HTR-8/SVneo (cell line): ENCODE results near the gene PGM5.

Experiments
- DNase-seq: peaks from one replicate; pipeline ENCODE4 v3.0.0; 2011; ENCODE audit warnings: low spot score, mixed read lengths; ENCODE audit not compliant: insufficient read length
- FAIRE-seq: peaks from 2 replicates; lab custom pipeline; 2011; peaks lifted over from hg19 to GRCh38; lab: Jason Lieb, UNC

The PGM5 gene

GRCh38 chr9:68482548-68482947, 126.1 kb downstream of the PGM5 start:
- FAIRE-seq (no peak), DNase-seq (no peak)

- no peak for FAIRE-seq
These were observed 131.7 kb downstream of the PGM5 start for GRCh38 chr9:68488126-68488525.

GRCh38 chr9:68489646-68490045, 133.2 kb downstream of the PGM5 start:
- FAIRE-seq = no peak
- no peak for DNase-seq

More at GRCh38 chr9:68488126-68488525, 131.7 kb downstream of the PGM5 start:
- no peak for DNase-seq

GRCh38 chr9:68492806-68493205, 136.4 kb downstream of the PGM5 start:
- FAIRE-seq (no peak), DNase-seq (no peak)

- FAIRE-seq (no peak), DNase-seq (no peak)
These were observed 137.1 kb downstream of the PGM5 start for GRCh38 chr9:68493541-68493940.

- DNase-seq = no peak
- no peak for FAIRE-seq
These were observed 137.7 kb downstream of the PGM5 start for GRCh38 chr9:68493958-68494577.

GRCh38 chr9:68495247-68495646, 138.8 kb downstream of the PGM5 start:
- DNase-seq (no peak), FAIRE-seq (no peak)

GRCh38 chr9:68496356-68496755, 139.9 kb downstream of the PGM5 start:
- DNase-seq (no peak), FAIRE-seq (no peak)

GRCh38 chr9:68497629-68498028, 141.2 kb downstream of the PGM5 start:
- FAIRE-seq (no peak), DNase-seq (no peak)

GRCh38 chr9:68498816-68499215, 142.4 kb downstream of the PGM5 start:
- no peak for FAIRE-seq
- no peak for DNase-seq

GRCh38 chr9:68500457-68501381, 144.3 kb downstream of the PGM5 start:
- no peak for FAIRE-seq
- DNase-seq = no peak

GRCh38 chr9:68502279-68502678, 145.9 kb downstream of the PGM5 start:
- FAIRE-seq (no peak), DNase-seq (no peak)

GRCh38 chr9:68505681-68506409, 149.4 kb downstream of the PGM5 start:
- FAIRE-seq (no peak), DNase-seq (no peak)

GRCh38 chr9:68506551-68506950, 150.1 kb downstream of the PGM5 start:
- FAIRE-seq (no peak), DNase-seq (no peak)

GRCh38 chr9:68507130-68507805, 150.9 kb downstream of the PGM5 start:
- FAIRE-seq (no peak), DNase-seq (no peak)

GRCh38 chr9:68507806-68508145, 151.4 kb downstream of the PGM5 start:
- no peak for DNase-seq
- no peak for FAIRE-seq

GRCh38 chr9:68508547-68508946, 152.1 kb downstream of the PGM5 start:
- DNase-seq = no peak
- FAIRE-seq = no peak

GRCh38 chr9:68509689-68510088, 153.3 kb downstream of the PGM5 start:
- FAIRE-seq = no peak
- no peak for DNase-seq

GRCh38 chr9:68513385-68513784, 157.0 kb downstream of the PGM5 start:
- no peak for FAIRE-seq

GRCh38 chr9:68513981-68514380, 157.6 kb downstream of the PGM5 start:
- no peak for FAIRE-seq

More at GRCh38 chr9:68513385-68513784, 157.0 kb downstream of the PGM5 start:
- DNase-seq = no peak

More at GRCh38 chr9:68513981-68514380, 157.6 kb downstream of the PGM5 start:
- DNase-seq = no peak
